Endothelial cell of umbilical vein (primary cell): Measurements from ENCODE around the gene GPR148. TPM values are rescaled to one million over a fixed set of nuclear protein-coding genes. Genes with fewer than 3 reads are reported as not detected.

Experiments
- BruUV-seq: library from RNA; stranded (reverse); fragments of 400-500 nt; replicated peaks from 2 replicates; lab custom pipeline; 2021; lab: Mats Ljungman, UMichigan
- CTCF ChIA-PET: fragments of 300-600, 350-600 bp; sonication (Branson Sonifier 250); formaldehyde crosslinking; loops from one replicate; lab custom pipeline; 2021; ENCODE audit warnings: antibody characterized with exemption, inconsistent platforms; lab: Charles Lee
- POLR2A ChIA-PET: fragments of 300-600, 350-600 bp; sonication (Branson Sonifier 250); formaldehyde crosslinking; loops from one replicate; lab custom pipeline; 2021; ENCODE audit warnings: antibody characterized with exemption, inconsistent platforms; lab: Charles Lee
- DNase-seq: peaks from one replicate; pipeline ENCODE4 v3.0.0-alpha.2; 2011; ENCODE audit warnings: low read depth, low spot score
- FAIRE-seq: peaks from 2 replicates; lab custom pipeline; 2011; peaks lifted over from hg19 to GRCh38; lab: Jason Lieb, UNC
- H2AFZ ChIP-seq: 2 replicates; pipeline ENCODE4 v1.6.0; 2012; ENCODE audit warnings: low read depth, low read length, control low read depth, inconsistent platforms
- H3K27ac ChIP-seq: 2 replicates; pipeline ENCODE4 v1.5.1; 2011; ENCODE audit warnings: low read depth, mild to moderate bottlenecking, control low read depth, low read length, moderate library complexity; ENCODE audit not compliant: insufficient read depth
- H3K27me3 ChIP-seq, 2 experiments: 2 replicates each; pipeline versions ENCODE4 v1.6.0 to v1.6.1; 2011; ENCODE audit warnings: low read length in 2 of 2, mixed read lengths in 1 of 2; ENCODE audit not compliant: control insufficient read depth in 2 of 2, insufficient read depth in 2 of 2
- H3K36me3 ChIP-seq, 2 experiments: 2 replicates in 1 of 2; 3 replicates in 1 of 2; pipeline ENCODE4 v1.5.1; 2011; ENCODE audit warnings: low read length in 2 of 2, mild to moderate bottlenecking in 1 of 2, moderate library complexity in 1 of 2; ENCODE audit not compliant: control insufficient read depth in 2 of 2, insufficient read depth in 2 of 2; ENCODE audit errors: extremely low read depth in 1 of 2
- H3K4me1 ChIP-seq: 3 replicates; pipeline ENCODE4 v1.5.1; 2011; ENCODE audit warnings: mild to moderate bottlenecking, low read length; ENCODE audit not compliant: control insufficient read depth, insufficient read depth; ENCODE audit errors: extremely low read depth
- H3K4me2 ChIP-seq: 2 replicates; pipeline ENCODE4 v1.6.1; 2011; ENCODE audit warnings: low read length, control low read depth, mixed read lengths; ENCODE audit not compliant: insufficient read depth
- H3K4me3 ChIP-seq, 3 experiments: fragments of 200-600 bp in 1 of 3; sonication (generic), shearing (Covaris generic) in 1 of 3; replicated peaks in 1 of 3; 2 replicates each; pipeline ENCODE4 v1.5.1; 2011 to 2016; ENCODE audit warnings: control low read depth in 3 of 3, low read length in 3 of 3, mild to moderate bottlenecking in 2 of 3, inconsistent platforms in 1 of 3, low read depth in 1 of 3, moderate library complexity in 1 of 3; ENCODE audit not compliant: insufficient read depth in 1 of 3
- H3K79me2 ChIP-seq: 2 replicates; pipeline ENCODE4 v1.6.0; 2012; ENCODE audit warnings: low read length, inconsistent platforms; ENCODE audit not compliant: control insufficient read depth, insufficient read depth
- H3K9ac ChIP-seq: replicated peaks from 2 replicates; pipeline ENCODE3; 2011; ENCODE audit warnings: low read length, control low read depth; ENCODE audit not compliant: insufficient read depth; ENCODE audit errors: extremely low read depth
- H3K9me1 ChIP-seq: replicated peaks from 3 replicates; pipeline ENCODE4 v1.6.0; 2011; ENCODE audit warnings: mild to moderate bottlenecking, low read length; ENCODE audit not compliant: control insufficient read depth, insufficient read depth; ENCODE audit errors: extremely low read depth
- H3K9me3 ChIP-seq: replicated peaks from 2 replicates; pipeline ENCODE4 v1.5.1; 2012; ENCODE audit warnings: low read length, inconsistent platforms; ENCODE audit not compliant: control insufficient read depth, insufficient read depth
- H4K20me1 ChIP-seq: replicated peaks from 2 replicates; pipeline ENCODE3; 2011; ENCODE audit warnings: mild to moderate bottlenecking, low read length; ENCODE audit not compliant: control insufficient read depth, insufficient read depth; ENCODE audit errors: extremely low read depth
- CTCF ChIP-seq, 2 donors: IDR thresholded peaks; 1 replicate in 1 of 2; 2 replicates in 1 of 2; pipeline ENCODE4 v1.5.1; 2011; ENCODE audit warnings: low read length in 2 of 2, mild to moderate bottlenecking in 2 of 2, moderate library complexity in 2 of 2, control low read depth in 1 of 2, inconsistent platforms in 1 of 2, low read depth in 1 of 2; ENCODE audit not compliant: insufficient read depth in 1 of 2; ENCODE audit errors: extremely low read depth in 1 of 2
- EZH2 ChIP-seq: IDR thresholded peaks from 2 replicates; pipeline ENCODE4 v1.6.1; 2012; ENCODE audit warnings: borderline replicate concordance, low read depth, mild to moderate bottlenecking, moderate library complexity, low read length, inconsistent platforms; ENCODE audit not compliant: severe bottlenecking
- FOS ChIP-seq: IDR thresholded peaks from 2 replicates; pipeline ENCODE4 v1.6.1; 2011; ENCODE audit warnings: mild to moderate bottlenecking, low read length, moderate library complexity, borderline replicate concordance; ENCODE audit not compliant: insufficient read depth
- GATA2 ChIP-seq: IDR thresholded peaks from 2 replicates; pipeline ENCODE4 v1.7.0; 2011; ENCODE audit warnings: low read depth, mild to moderate bottlenecking, moderate library complexity, mixed read lengths, low read length; ENCODE audit not compliant: insufficient read length, insufficient read depth
- JUN ChIP-seq: IDR thresholded peaks from 2 replicates; pipeline ENCODE4 v1.6.1; 2011; ENCODE audit warnings: borderline replicate concordance, low read depth; ENCODE audit not compliant: insufficient read length, insufficient read depth
- MAX ChIP-seq: IDR thresholded peaks from 2 replicates; pipeline ENCODE4 v1.6.1; 2011; ENCODE audit not compliant: insufficient read depth, insufficient read length
- MYC ChIP-seq: IDR thresholded peaks from one replicate; pipeline ENCODE4 v1.6.1; 2011; ENCODE audit warnings: mild to moderate bottlenecking, low read depth, low read length
- POLR2A ChIP-seq: IDR thresholded peaks from 2 replicates; pipeline ENCODE4 v1.6.1; 2012; ENCODE audit warnings: low read depth, mild to moderate bottlenecking, control low read depth, low read length
- POLR2AphosphoS5 ChIP-seq: IDR thresholded peaks from 2 replicates; pipeline ENCODE4 v1.6.1; 2012; ENCODE audit warnings: low read depth, mild to moderate bottlenecking, control low read depth, low read length, moderate library complexity; ENCODE audit not compliant: insufficient read depth
- dilution Hi-C: fragments of 300-500 bp; cut with MboI; formaldehyde crosslinking; loops from one replicate; pipeline ENCODE4 v1.15.0; 2019; ENCODE audit warnings: low sequenced_read_pairs; ENCODE audit not compliant: extremely low pct_ligation_motif_present
- intact Hi-C: fragments of 100-400 bp; cut with micrococcal nuclease; formaldehyde crosslinking; loops from one replicate; pipeline ENCODE4 v1.10.0; 2022
- polyA plus RNA-seq, 4 experiments: library from polyadenylated mRNA; depleted of rRNA in 3 of 4; stranded (reverse) in 3 of 4; unstranded in 1 of 4; fragments of >200 nt; gene quantifications; 2 replicates each; pipeline versions ENCODE4 v1.2.1 to v1.2.3, GENCODE V29; 2011 to 2012; ENCODE audit warnings: missing spikeins in 1 of 4
- total RNA-seq: library from RNA; stranded (reverse); gene quantifications from 2 replicates; pipeline ENCODE4 v1.2.3, GENCODE V29; 2021

Gene GPR148
- total and polyA plus RNA-seq, 2 donors (not counting 3 experiments of a cell fraction or from before 2014, with no cell fraction given): not detected

- Histone ChIP-seq H4K20me1 (no peaks in the 10 kb centered on the region), H3K27ac (no peak overlapping the region), H3K9ac (no peak overlapping the region), H2AFZ (no peak overlapping the region), H3K4me3 (no peak overlapping the region), H3K9me3 (no peaks in the 10 kb centered on the region), H3K36me3 (no peaks in the 10 kb centered on the region), H3K9me1 (no peaks in the 10 kb centered on the region), H3K79me2 (no peaks in the 10 kb centered on the region), H3K4me1 (no peaks in the 10 kb centered on the region), H3K27me3 (no peaks in the 10 kb centered on the region), H3K4me2 (no peak overlapping the region)
- POLR2A ChIA-PET: no interaction called here
- no TSS peak for BruUV-seq
- CTCF ChIA-PET: no interaction called here
- FAIRE-seq (no peak), DNase-seq (no peak)
- TF ChIP-seq FOS (no peak), MYC (no peak), POLR2A (no peak), JUN (no peak)
- intact Hi-C loops (no loop called here), dilution Hi-C loops (no loop called here)
Measured at GRCh38 chr2:130740671-130741070, 11.8 kb downstream of the GPR148 start.

- H3K4me2 ChIP-seq: no peak overlapping the region
- no peaks in the 10 kb centered on the region for H3K27me3 ChIP-seq
- no peak overlapping the region for H3K27ac ChIP-seq
- H3K4me1 ChIP-seq: no peaks in the 10 kb centered on the region
- no peak overlapping the region for H2AFZ ChIP-seq
- no peaks in the 10 kb centered on the region for H4K20me1 ChIP-seq
- intact Hi-C loops (no loop called here), dilution Hi-C loops (no loop called here)
- TF ChIP-seq CTCF (IDR thresholded peaks at IDR 0.05; ENCODE audit: extremely low read depth in 1 of 2, insufficient read depth in 1 of 2, low read depth in 1 of 2, low read length in 2 of 2) (no peak), JUN (no peak), GATA2 (no peak), FOS (no peak), POLR2A (no peak), EZH2 (no peak), MAX (no peak), POLR2AphosphoS5 (no peak), MYC (no peak)
- ChIA-PET POLR2A (no interaction called here), CTCF (interaction anchor here (1.6 kb wide), 1 partner anchor 10 kb away, joined by 3 read pairs; no protein-coding TSS in a partner anchor)
- H3K9ac ChIP-seq: no peak overlapping the region
- BruUV-seq: no TSS peak
- DNase-seq (no peak), FAIRE-seq (no peak)
- no peak overlapping the region for H3K4me3 ChIP-seq
- no peaks in the 10 kb centered on the region for H3K9me1 ChIP-seq
- H3K79me2 ChIP-seq: no peaks in the 10 kb centered on the region
- no peaks in the 10 kb centered on the region for H3K9me3 ChIP-seq
- H3K36me3 ChIP-seq: no peaks in the 10 kb centered on the region
Measured at GRCh38 chr2:130743278-130743677, 14.4 kb downstream of the GPR148 start.
